Vagina (tissue), 2 donors: ENCODE measurements around the gene NCS1.

Experiments
- POLR2A ChIP-seq, 2 donors: fragments of 450-650 bp; IDR thresholded peaks; one replicate each; pipeline ENCODE4 v1.6.1; 2017; ENCODE audit warnings: antibody characterized with exemption in 2 of 2, mild to moderate bottlenecking in 2 of 2, moderate library complexity in 2 of 2
- POLR2AphosphoS5 ChIP-seq, 2 donors: sonication (generic); formaldehyde crosslinking; IDR thresholded peaks; one replicate each; pipeline ENCODE4 v1.9.0; 2017; ENCODE audit warnings: antibody characterized with exemption in 2 of 2, mild to moderate bottlenecking in 2 of 2, low read depth in 1 of 2; ENCODE audit not compliant: insufficient read depth in 1 of 2

- TF ChIP-seq POLR2AphosphoS5 (IDR thresholded peaks at IDR 0.05; ENCODE audit: insufficient read depth in 1 of 2, low read depth in 1 of 2), result no peak
- TF ChIP-seq POLR2A (IDR thresholded peaks at IDR 0.05), result no peak
These were observed 28.2 kb upstream of the NCS1 start for GRCh38 chr9:130143958-130144366.
